Measurements from ENCODE around the gene PLXNC1.

GRCh38 chr12:94286583-94287244 is 138.3 kb downstream of the PLXNC1 start:
- TF ChIP-seq POLR2A (IDR thresholded peaks at IDR 0.05) (no peak), CTCF (IDR thresholded peaks at IDR 0.05) (no peak), EP300 (IDR thresholded peaks at IDR 0.05) (no peak), POLR2AphosphoS5 (IDR thresholded peaks at IDR 0.05) (no peak)

All from upper lobe of left lung (tissue), 4 donors.